Stomach (tissue), 9 donors: ENCODE measurements around the gene RAD51D. TPM values are rescaled to one million over a fixed set of nuclear protein-coding genes. Genes with fewer than 3 reads are reported as not detected.

Experiments
- DNase-seq, 2 donors: peaks; one replicate each; pipeline versions ENCODE4 v3.0.0 to v3.0.0-alpha.2; 2013 to 2019
- H3K27ac ChIP-seq, 5 donors: fragments of 200-600 bp in 4 of 5; sonication (generic) in 4 of 5; one replicate each; pipeline ENCODE4 v1.5.1; 2013 to 2019; ENCODE audit warnings: mild to moderate bottlenecking in 1 of 5, moderate library complexity in 1 of 5
- H3K27me3 ChIP-seq, 3 donors: fragments of 200-600 bp; sonication (generic); one replicate each; pipeline ENCODE4 v1.5.1; 2017 to 2019; ENCODE audit warnings: mixed run types in 1 of 3
- H3K36me3 ChIP-seq, 4 donors: fragments of 200-600 bp; sonication (generic); 1 replicate in 3 of 4; 2 replicates in 1 of 4; pipeline ENCODE4 v1.5.1; 2016 to 2019
- H3K4me1 ChIP-seq, 4 donors: fragments of 200-600 bp; sonication (generic); one replicate each; pipeline ENCODE4 v1.5.1; 2016 to 2019
- H3K4me3 ChIP-seq, 4 donors: fragments of 200-600 bp; sonication (generic) in 3 of 4; one replicate each; pipeline ENCODE4 v1.5.1; 2016 to 2019; ENCODE audit warnings: mild to moderate bottlenecking in 1 of 4
- H3K9me3 ChIP-seq, 4 donors: fragments of 200-600 bp; sonication (generic); one replicate each; pipeline ENCODE4 v1.5.1; 2016 to 2019
- EP300 ChIP-seq: sonication (generic); formaldehyde crosslinking; IDR thresholded peaks from one replicate; pipeline ENCODE4 v1.6.1; 2017; ENCODE audit warnings: antibody characterized with exemption
- POLR2A ChIP-seq, 4 donors: fragments of 450-650 bp; IDR thresholded peaks; one replicate each; pipeline ENCODE4 v1.6.1; 2016; ENCODE audit warnings: antibody characterized with exemption in 4 of 4, control low read depth in 2 of 4, mild to moderate bottlenecking in 1 of 4, moderate library complexity in 1 of 4
- POLR2AphosphoS5 ChIP-seq, 3 donors: sonication (generic); formaldehyde crosslinking; IDR thresholded peaks; one replicate each; pipeline ENCODE4 v1.6.1; 2016; ENCODE audit warnings: antibody characterized with exemption in 3 of 3
- WGBS, 5 donors: extraction: QIAGEN DNeasy Blood & Tissue Kit in 3 of 5; methylation state at CpG; one replicate each; pipeline versions ENCODE4 v1.1.5 to v1.1.7; 2013 to 2018; 5-methylcytosine and 5-hydroxymethylcytosine counted together
- intact Hi-C: fragments of 100-400 bp; cut with DNase I; formaldehyde crosslinking; loops from one replicate; pipeline ENCODE4 v1.15.1; 2023; ENCODE audit warnings: low total_unique reads
- polyA plus RNA-seq, 3 donors: library from polyadenylated mRNA; stranded (reverse); fragments of 200-250 nt; gene quantifications; one replicate each; pipeline ENCODE4 v1.2.3, GENCODE V29; 2013
- total RNA-seq, 5 donors: library from RNA; depleted of rRNA; stranded (reverse); fragments of >200 nt; gene quantifications; one replicate each; pipeline versions ENCODE4 v1.1.0 to v1.2.3, GENCODE V29; 2014 to 2016
- TF ChIP-seq, protein P1 (sequence below), 7 experiments: fragments of 450-650 bp in 4 of 7; fragments of 200-600 bp in 3 of 7; sonication (generic) in 3 of 7; IDR thresholded peaks; one replicate each; pipeline ENCODE4 v1.5.1; 2016 to 2019; ENCODE audit warnings: antibody characterized with exemption in 7 of 7, control low read depth in 2 of 7, mild to moderate bottlenecking in 1 of 7
- donor health status: healthy with polysubstance abuse.
- donor health status: Bipolar disorder and iron deficiency.
- donor health status: healthy.

Gene RAD51D
- total and polyA plus RNA-seq, 8 donors: 2.2 to 31.5 (median 3.3) TPM

DNA sequence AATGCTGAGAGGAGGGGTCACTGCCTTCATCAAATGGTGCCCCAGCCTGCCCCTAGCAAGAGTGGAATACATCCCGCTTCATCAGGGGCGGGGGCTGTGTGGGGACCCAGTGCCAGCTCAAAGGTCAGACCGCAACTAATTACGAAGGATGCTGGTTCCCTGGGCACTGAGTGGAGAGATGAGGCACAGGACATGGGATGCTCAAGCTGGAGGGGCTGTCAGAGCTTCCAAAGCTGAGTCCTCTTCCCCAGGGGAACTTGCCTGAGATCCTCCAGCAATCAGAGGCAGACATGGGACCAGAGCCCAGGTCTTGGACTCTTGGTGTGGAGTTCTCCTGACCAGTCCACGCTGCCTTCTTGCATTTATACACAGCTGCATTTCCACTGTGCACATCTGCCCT, 46.9 kb upstream of the RAD51D start:
- DNase-seq: no peak
- peaks cover 0 to 17% (median 6%) of the 10 kb centered on the region in 3 donors for H3K27me3 ChIP-seq
- no peaks in the 10 kb centered on the region for H3K36me3 ChIP-seq
- no peaks in the 10 kb centered on the region for H3K4me1 ChIP-seq
- H3K9me3 ChIP-seq: no peaks in the 10 kb centered on the region
- H3K27ac ChIP-seq: no peak overlapping the region
- WGBS, 5 donors: 59 to 77% (median 63%) methylated on average over 4 to 5 of the region's 5 CpGs
- intact Hi-C loops: no loop called here
- TF ChIP-seq POLR2AphosphoS5 (IDR thresholded peaks at IDR 0.05) (no peak), EP300 (no peak), POLR2A (IDR thresholded peaks at IDR 0.05) (no peak)
- TF ChIP-seq, protein P1, sequence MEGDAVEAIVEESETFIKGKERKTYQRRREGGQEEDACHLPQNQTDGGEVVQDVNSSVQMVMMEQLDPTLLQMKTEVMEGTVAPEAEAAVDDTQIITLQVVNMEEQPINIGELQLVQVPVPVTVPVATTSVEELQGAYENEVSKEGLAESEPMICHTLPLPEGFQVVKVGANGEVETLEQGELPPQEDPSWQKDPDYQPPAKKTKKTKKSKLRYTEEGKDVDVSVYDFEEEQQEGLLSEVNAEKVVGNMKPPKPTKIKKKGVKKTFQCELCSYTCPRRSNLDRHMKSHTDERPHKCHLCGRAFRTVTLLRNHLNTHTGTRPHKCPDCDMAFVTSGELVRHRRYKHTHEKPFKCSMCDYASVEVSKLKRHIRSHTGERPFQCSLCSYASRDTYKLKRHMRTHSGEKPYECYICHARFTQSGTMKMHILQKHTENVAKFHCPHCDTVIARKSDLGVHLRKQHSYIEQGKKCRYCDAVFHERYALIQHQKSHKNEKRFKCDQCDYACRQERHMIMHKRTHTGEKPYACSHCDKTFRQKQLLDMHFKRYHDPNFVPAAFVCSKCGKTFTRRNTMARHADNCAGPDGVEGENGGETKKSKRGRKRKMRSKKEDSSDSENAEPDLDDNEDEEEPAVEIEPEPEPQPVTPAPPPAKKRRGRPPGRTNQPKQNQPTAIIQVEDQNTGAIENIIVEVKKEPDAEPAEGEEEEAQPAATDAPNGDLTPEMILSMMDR (IDR thresholded peaks at IDR 0.05): no peak
- no peak overlapping the region for H3K4me3 ChIP-seq

- H3K9me3 ChIP-seq: no peaks in the 10 kb centered on the region
- no peak overlapping the region for H3K27ac ChIP-seq
- H3K4me3 ChIP-seq: no peak overlapping the region
- 73 to 79% (median 76%) methylated on average over 5 of the region's 5 CpGs for WGBS, 5 donors
- no peaks in the 10 kb centered on the region for H3K36me3 ChIP-seq
- intact Hi-C loops: no loop called here
- no peak for DNase-seq
- peaks cover 0 to 16% (median 6%) of the 10 kb centered on the region in 3 donors for H3K27me3 ChIP-seq
- TF ChIP-seq POLR2A (IDR thresholded peaks at IDR 0.05) (no peak), EP300 (no peak), POLR2AphosphoS5 (IDR thresholded peaks at IDR 0.05) (no peak)
- TF ChIP-seq, protein P1 (IDR thresholded peaks at IDR 0.05): no peak
- H3K4me1 ChIP-seq: no peaks in the 10 kb centered on the region
Measured at GRCh38 chr17:35164716-35165115, 45.1 kb upstream of the RAD51D start.

DNA sequence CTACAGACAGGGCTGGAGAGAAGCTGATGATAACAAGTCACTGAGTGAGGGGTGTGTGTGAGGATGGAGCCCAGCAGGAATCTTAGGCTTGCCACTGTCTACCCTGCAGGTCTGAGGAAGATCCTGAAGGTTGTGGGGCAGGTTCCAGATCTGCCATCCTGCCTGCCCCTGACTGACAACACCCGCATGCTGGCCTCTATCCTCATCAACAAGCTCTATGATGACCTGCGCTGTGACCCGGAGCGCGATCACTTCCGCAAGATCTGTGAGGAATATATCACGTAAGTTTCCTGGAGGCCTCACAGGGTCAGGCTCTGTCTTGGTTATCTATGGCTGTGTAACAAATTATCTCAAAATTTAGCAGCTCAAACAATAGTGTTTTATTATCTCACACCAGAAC, 44.2 kb upstream of the RAD51D start:
- no peaks in the 10 kb centered on the region for H3K9me3 ChIP-seq
- no peak for DNase-seq
- WGBS, 5 donors: 91 to 97% (median 92%) methylated on average over 7 of the region's 7 CpGs
- TF ChIP-seq POLR2A (IDR thresholded peaks at IDR 0.05) (no peak), EP300 (no peak), POLR2AphosphoS5 (IDR thresholded peaks at IDR 0.05) (no peak)
- TF ChIP-seq, protein P1 (IDR thresholded peaks at IDR 0.05): no peak
- H3K4me1 ChIP-seq: no peaks in the 10 kb centered on the region
- intact Hi-C loops: no loop called here
- peaks cover 0 to 14% (median 6%) of the 10 kb centered on the region in 3 donors for H3K27me3 ChIP-seq
- no peak overlapping the region for H3K4me3 ChIP-seq
- no peak overlapping the region for H3K27ac ChIP-seq
- H3K36me3 ChIP-seq: no peaks in the 10 kb centered on the region

DNA sequence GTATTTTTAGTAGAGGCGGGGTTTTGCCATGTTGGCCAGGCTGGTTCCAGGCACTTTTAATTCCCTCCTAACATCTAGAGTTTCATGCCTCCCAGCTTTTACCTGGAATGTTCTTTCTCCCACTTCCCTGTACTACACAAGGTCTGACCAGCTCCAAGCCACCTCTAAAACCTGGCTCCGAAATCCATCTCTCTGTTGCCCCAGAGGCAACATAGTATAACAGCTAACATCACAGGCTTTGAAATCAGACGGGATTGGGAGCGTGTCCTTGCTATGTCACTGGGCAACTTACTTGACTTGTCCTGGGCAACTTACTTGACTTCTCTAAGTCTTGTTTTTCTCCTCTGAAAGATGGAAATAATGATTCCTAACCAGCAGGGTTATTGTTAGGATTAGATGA, 43.1 kb upstream of the RAD51D start:
- Histone ChIP-seq H3K9me3 (no peaks in the 10 kb centered on the region), H3K36me3 (no peaks in the 10 kb centered on the region), H3K4me3 (no peak overlapping the region), H3K27me3 (peaks cover 0 to 14% (median 6%) of the 10 kb centered on the region in 3 donors), H3K4me1 (no peaks in the 10 kb centered on the region), H3K27ac (no peak overlapping the region)
- intact Hi-C loops: no loop called here
- no peak for DNase-seq
- TF ChIP-seq POLR2AphosphoS5 (IDR thresholded peaks at IDR 0.05): no peak
- no peak for TF ChIP-seq POLR2A (IDR thresholded peaks at IDR 0.05)
- TF ChIP-seq EP300: no peak
- TF ChIP-seq, protein P1 (IDR thresholded peaks at IDR 0.05): no peak
- 70 to 88% (median 81%) methylated on average over 4 of the region's 4 CpGs for WGBS, 5 donors
